Fibroblast of lung (primary cell): ENCODE results near the gene CTDP1. TPM values are rescaled to one million over a fixed set of nuclear protein-coding genes. Genes with fewer than 3 reads are reported as not detected.

ENCODE experiments used
- DNase-seq, 2 donors: peaks; one replicate each; pipeline versions ENCODE4 v3.0.0 to v3.0.0-alpha.2; 2010; ENCODE audit warnings: low read depth in 2 of 2
- H2AFZ ChIP-seq: 2 replicates; pipeline ENCODE4 v1.5.1; 2012; ENCODE audit warnings: low read length, control low read depth, inconsistent platforms
- H3K27ac ChIP-seq: 2 replicates; pipeline ENCODE4 v1.5.1; 2011; ENCODE audit warnings: low read length, control low read depth; ENCODE audit not compliant: insufficient read depth
- H3K27me3 ChIP-seq: 2 replicates; pipeline ENCODE4 v1.5.1; 2011; ENCODE audit warnings: mild to moderate bottlenecking, low read length; ENCODE audit not compliant: control insufficient read depth, insufficient read depth
- H3K36me3 ChIP-seq: 2 replicates; pipeline ENCODE4 v1.5.1; 2011; ENCODE audit warnings: low read length; ENCODE audit not compliant: control insufficient read depth, insufficient read depth
- H3K4me1 ChIP-seq: 2 replicates; pipeline ENCODE4 v1.5.1; 2011; ENCODE audit warnings: low read length; ENCODE audit not compliant: control insufficient read depth, insufficient read depth; ENCODE audit errors: extremely low read depth
- H3K4me2 ChIP-seq: 2 replicates; pipeline ENCODE4 v1.5.1; 2011; ENCODE audit warnings: low read length, control low read depth; ENCODE audit not compliant: insufficient read depth; ENCODE audit errors: extremely low read depth
- H3K4me3 ChIP-seq, 4 experiments: fragments of 200-600 bp in 1 of 4; sonication (generic) in 1 of 4; replicated peaks in 1 of 4; 2 replicates each; pipeline ENCODE4 v1.5.1; 2011 to 2016; ENCODE audit warnings: low read length in 4 of 4, low read depth in 3 of 4, mild to moderate bottlenecking in 3 of 4, control low read depth in 2 of 4, inconsistent platforms in 1 of 4, mixed read lengths in 1 of 4; ENCODE audit not compliant: insufficient read depth in 1 of 4; ENCODE audit errors: control extremely low read depth in 1 of 4
- H3K79me2 ChIP-seq: 2 replicates; pipeline ENCODE4 v1.5.1; 2012; ENCODE audit warnings: mild to moderate bottlenecking, low read length, inconsistent platforms; ENCODE audit not compliant: control insufficient read depth, insufficient read depth
- H3K9ac ChIP-seq: 2 replicates; pipeline ENCODE4 v1.5.1; 2011; ENCODE audit warnings: mild to moderate bottlenecking, low read length, control low read depth; ENCODE audit not compliant: insufficient read depth
- H3K9me3 ChIP-seq: 2 replicates; pipeline ENCODE4 v1.5.1; 2012; ENCODE audit warnings: low read depth, low read length; ENCODE audit not compliant: control insufficient read depth, insufficient read depth
- H4K20me1 ChIP-seq: 2 replicates; pipeline ENCODE4 v1.5.1; 2011; ENCODE audit warnings: low read length; ENCODE audit not compliant: control insufficient read depth, insufficient read depth; ENCODE audit errors: extremely low read depth
- EZH2 ChIP-seq: IDR thresholded peaks from 2 replicates; pipeline ENCODE4 v1.5.1; 2012; ENCODE audit warnings: low read length, control low read depth, mild to moderate bottlenecking; ENCODE audit errors: missing control alignments
- polyA plus RNA-seq, 2 donors: library from polyadenylated mRNA; depleted of rRNA in 1 of 2; stranded (reverse) in 1 of 2; unstranded in 1 of 2; fragments of >200 nt; gene quantifications; 2 replicates each; pipeline ENCODE4 v1.2.1, GENCODE V29; 2011 to 2012; ENCODE audit warnings: missing spikeins in 1 of 2
- total RNA-seq: library from RNA; depleted of rRNA; stranded (reverse); fragments of >200 nt; gene quantifications from 2 replicates; pipeline ENCODE4 v1.2.1, GENCODE V29; 2014
- TF ChIP-seq, protein P1 (sequence below), 2 donors: IDR thresholded peaks in 1 of 2; conservative IDR thresholded peaks in 1 of 2; 1 replicate in 1 of 2; 2 replicates in 1 of 2; pipeline ENCODE4 v1.5.1; 2011 to 2012; ENCODE audit warnings: low read length in 2 of 2, control low read depth in 1 of 2, inconsistent platforms in 1 of 2, low read depth in 1 of 2, mild to moderate bottlenecking in 1 of 2

Gene CTDP1
- total and polyA plus RNA-seq, 2 donors (not counting 1 experiment from before 2014, with no cell fraction given) = 6.4 to 24.8 TPM

GRCh38 chr18:79772108-79772864 lies 92.7 kb downstream of the CTDP1 start:
- no peak overlapping the region for H3K4me3 ChIP-seq
- no peaks in the 10 kb centered on the region for H3K27me3 ChIP-seq
- no peaks in the 10 kb centered on the region for H4K20me1 ChIP-seq
- no peaks in the 10 kb centered on the region for H3K4me1 ChIP-seq
- H3K79me2 ChIP-seq = no peaks in the 10 kb centered on the region
- H3K4me2 ChIP-seq = no peak overlapping the region
- H2AFZ ChIP-seq = no peak overlapping the region
- no peak for DNase-seq
- no peak overlapping the region for H3K27ac ChIP-seq
- H3K9me3 ChIP-seq = no peaks in the 10 kb centered on the region
- H3K9ac ChIP-seq = no peak overlapping the region
- TF ChIP-seq EZH2 = no peak
- TF ChIP-seq, protein P1, sequence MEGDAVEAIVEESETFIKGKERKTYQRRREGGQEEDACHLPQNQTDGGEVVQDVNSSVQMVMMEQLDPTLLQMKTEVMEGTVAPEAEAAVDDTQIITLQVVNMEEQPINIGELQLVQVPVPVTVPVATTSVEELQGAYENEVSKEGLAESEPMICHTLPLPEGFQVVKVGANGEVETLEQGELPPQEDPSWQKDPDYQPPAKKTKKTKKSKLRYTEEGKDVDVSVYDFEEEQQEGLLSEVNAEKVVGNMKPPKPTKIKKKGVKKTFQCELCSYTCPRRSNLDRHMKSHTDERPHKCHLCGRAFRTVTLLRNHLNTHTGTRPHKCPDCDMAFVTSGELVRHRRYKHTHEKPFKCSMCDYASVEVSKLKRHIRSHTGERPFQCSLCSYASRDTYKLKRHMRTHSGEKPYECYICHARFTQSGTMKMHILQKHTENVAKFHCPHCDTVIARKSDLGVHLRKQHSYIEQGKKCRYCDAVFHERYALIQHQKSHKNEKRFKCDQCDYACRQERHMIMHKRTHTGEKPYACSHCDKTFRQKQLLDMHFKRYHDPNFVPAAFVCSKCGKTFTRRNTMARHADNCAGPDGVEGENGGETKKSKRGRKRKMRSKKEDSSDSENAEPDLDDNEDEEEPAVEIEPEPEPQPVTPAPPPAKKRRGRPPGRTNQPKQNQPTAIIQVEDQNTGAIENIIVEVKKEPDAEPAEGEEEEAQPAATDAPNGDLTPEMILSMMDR (conservative IDR thresholded peaks at IDR 0.05 in 1 of 2, IDR thresholded peaks at IDR 0.05 in 1 of 2; ENCODE audit: low read depth in 1 of 2, low read length in 2 of 2) = no peak
- H3K36me3 ChIP-seq = no peaks in the 10 kb centered on the region

- H3K4me3 ChIP-seq = no peak overlapping the region
- no peak overlapping the region for H3K27ac ChIP-seq
- no peak overlapping the region for H3K9ac ChIP-seq
- H4K20me1 ChIP-seq = no peaks in the 10 kb centered on the region
- H3K4me1 ChIP-seq = no peaks in the 10 kb centered on the region
- H3K36me3 ChIP-seq = no peaks in the 10 kb centered on the region
- no peak for TF ChIP-seq EZH2
- TF ChIP-seq, protein P1 (conservative IDR thresholded peaks at IDR 0.05 in 1 of 2, IDR thresholded peaks at IDR 0.05 in 1 of 2; ENCODE audit: low read depth in 1 of 2, low read length in 2 of 2) = no peak
- no peak overlapping the region for H3K4me2 ChIP-seq
- H3K9me3 ChIP-seq = no peaks in the 10 kb centered on the region
- H3K79me2 ChIP-seq = no peaks in the 10 kb centered on the region
- DNase-seq = no peak
- no peaks in the 10 kb centered on the region for H3K27me3 ChIP-seq
- no peak overlapping the region for H2AFZ ChIP-seq
Measured at GRCh38 chr18:79772865-79773696, 93.5 kb downstream of the CTDP1 start.

- no peaks in the 10 kb centered on the region for H3K4me1 ChIP-seq
- no peaks in the 10 kb centered on the region for H3K79me2 ChIP-seq
- no peaks in the 10 kb centered on the region for H4K20me1 ChIP-seq
- H3K9ac ChIP-seq = no peak overlapping the region
- H3K27ac ChIP-seq = no peak overlapping the region
- H3K27me3 ChIP-seq = no peaks in the 10 kb centered on the region
- DNase-seq = no peak
- H3K4me3 ChIP-seq = no peak overlapping the region
- H2AFZ ChIP-seq = no peak overlapping the region
- H3K36me3 ChIP-seq = no peaks in the 10 kb centered on the region
- no peak overlapping the region for H3K4me2 ChIP-seq
- no peak for TF ChIP-seq EZH2
- TF ChIP-seq, protein P1 (conservative IDR thresholded peaks at IDR 0.05 in 1 of 2, IDR thresholded peaks at IDR 0.05 in 1 of 2; ENCODE audit: low read depth in 1 of 2, low read length in 2 of 2) = no peak
- no peaks in the 10 kb centered on the region for H3K9me3 ChIP-seq
Measured at GRCh38 chr18:79774111-79774510, 94.5 kb downstream of the CTDP1 start.
